ENCODE measurements around the gene SLC7A7.
"Not testable (repeated sequence)": the region's sequence is repeated elsewhere in the genome, so short reads cannot be mapped to it uniquely, and the experiment has no call there.

SLC7A7 gene

GRCh38 chr14:22766457-22767322 is 48.5 kb downstream of the SLC7A7 start, which contains the start of gene OXA1L:
OXA1L (plus strand) TSS chr14:22766688; CDS start chr14:22766702, 14 bp downstream.
- Histone ChIP-seq H3K9ac (ENCODE audit: low read depth, low read length) (peak within 1 kb of the TSS; percentile 97), H3K36me3 (ENCODE audit: control insufficient read depth, insufficient read depth, low read length) (peaks cover 41% of the 10 kb centered on the region), H3K9me3 (ENCODE audit: control insufficient read depth, insufficient read depth, low read length) (no peaks in the 10 kb centered on the region), H3K27ac (ENCODE audit: low read depth, low read length) (peak within 1 kb of the TSS; percentile 86), H3K4me1 (ENCODE audit: control insufficient read depth, insufficient read depth, low read length) (peaks cover 8% of the 10 kb centered on the region), H3K4me3 (ENCODE audit: low read depth, low read length) (peak within 1 kb of the TSS; percentile 93), H3K27me3 (ENCODE audit: control insufficient read depth, insufficient read depth, low read length) (no peaks in the 10 kb centered on the region)

GRCh38 chr14:22764382-22764781 is 50.9 kb downstream of the SLC7A7 start:
- peaks cover 18% of the 10 kb centered on the region for H3K36me3 ChIP-seq (ENCODE audit: control insufficient read depth, insufficient read depth, low read length)
- H3K27me3 ChIP-seq (ENCODE audit: control insufficient read depth, insufficient read depth, low read length): no peaks in the 10 kb centered on the region
- no peak overlapping the region for H3K4me3 ChIP-seq (ENCODE audit: low read depth, low read length)
- H3K9me3 ChIP-seq (ENCODE audit: control insufficient read depth, insufficient read depth, low read length): no peaks in the 10 kb centered on the region
- H3K27ac ChIP-seq (ENCODE audit: low read depth, low read length): no peak overlapping the region
- H3K9ac ChIP-seq (ENCODE audit: low read depth, low read length): no peak overlapping the region
- peaks cover 8% of the 10 kb centered on the region for H3K4me1 ChIP-seq (ENCODE audit: control insufficient read depth, insufficient read depth, low read length)

GRCh38 chr14:22761734-22762133 is 53.5 kb downstream of the SLC7A7 start:
- Histone ChIP-seq H3K9me3 (ENCODE audit: control insufficient read depth, insufficient read depth, low read length) (no peaks in the 10 kb centered on the region), H3K27ac (ENCODE audit: low read depth, low read length) (no peak overlapping the region), H3K9ac (ENCODE audit: low read depth, low read length) (no peak overlapping the region), H3K4me1 (ENCODE audit: control insufficient read depth, insufficient read depth, low read length) (peaks cover 4% of the 10 kb centered on the region; the same call in 1 of the 2 replicates), H3K4me3 (ENCODE audit: low read depth, low read length) (no peak overlapping the region), H3K27me3 (ENCODE audit: control insufficient read depth, insufficient read depth, low read length) (no peaks in the 10 kb centered on the region), H3K36me3 (ENCODE audit: control insufficient read depth, insufficient read depth, low read length) (no peaks in the 10 kb centered on the region)

GRCh38 chr14:22757972-22758650 is 57.1 kb downstream of the SLC7A7 start:
- not testable (repeated sequence) for H3K4me1 ChIP-seq (ENCODE audit: control insufficient read depth, insufficient read depth, low read length); H3K9ac ChIP-seq (ENCODE audit: low read depth, low read length); H3K9me3 ChIP-seq (ENCODE audit: control insufficient read depth, insufficient read depth, low read length); H3K27me3 ChIP-seq (ENCODE audit: control insufficient read depth, insufficient read depth, low read length); H3K36me3 ChIP-seq (ENCODE audit: control insufficient read depth, insufficient read depth, low read length); H3K27ac ChIP-seq (ENCODE audit: low read depth, low read length); H3K4me3 ChIP-seq (ENCODE audit: low read depth, low read length)

GRCh38 chr14:22753586-22753985 is 61.6 kb downstream of the SLC7A7 start:
- Histone ChIP-seq H3K9me3 (ENCODE audit: control insufficient read depth, insufficient read depth, low read length) (no peaks in the 10 kb centered on the region), H3K27me3 (ENCODE audit: control insufficient read depth, insufficient read depth, low read length) (no peaks in the 10 kb centered on the region), H3K27ac (ENCODE audit: low read depth, low read length) (no peak overlapping the region), H3K4me1 (ENCODE audit: control insufficient read depth, insufficient read depth, low read length) (no peaks in the 10 kb centered on the region), H3K36me3 (ENCODE audit: control insufficient read depth, insufficient read depth, low read length) (no peaks in the 10 kb centered on the region), H3K4me3 (ENCODE audit: low read depth, low read length) (no peak overlapping the region), H3K9ac (ENCODE audit: low read depth, low read length) (no peak overlapping the region)

- Histone ChIP-seq H3K9me3 (ENCODE audit: control insufficient read depth, insufficient read depth, low read length) (no peaks in the 10 kb centered on the region), H3K27ac (ENCODE audit: low read depth, low read length) (no peak overlapping the region), H3K9ac (ENCODE audit: low read depth, low read length) (no peak overlapping the region), H3K27me3 (ENCODE audit: control insufficient read depth, insufficient read depth, low read length) (no peaks in the 10 kb centered on the region), H3K4me1 (ENCODE audit: control insufficient read depth, insufficient read depth, low read length) (no peaks in the 10 kb centered on the region), H3K4me3 (ENCODE audit: low read depth, low read length) (no peak overlapping the region), H3K36me3 (ENCODE audit: control insufficient read depth, insufficient read depth, low read length) (no peaks in the 10 kb centered on the region)
These were observed 62.8 kb downstream of the SLC7A7 start for GRCh38 chr14:22752422-22752821.

- no peaks in the 10 kb centered on the region for H3K9me3 ChIP-seq (ENCODE audit: control insufficient read depth, insufficient read depth, low read length)
- H3K4me3 ChIP-seq (ENCODE audit: low read depth, low read length): no peak overlapping the region
- no peak overlapping the region for H3K9ac ChIP-seq (ENCODE audit: low read depth, low read length)
- H3K27ac ChIP-seq (ENCODE audit: low read depth, low read length): no peak overlapping the region
- H3K4me1 ChIP-seq (ENCODE audit: control insufficient read depth, insufficient read depth, low read length): no peaks in the 10 kb centered on the region
- no peaks in the 10 kb centered on the region for H3K36me3 ChIP-seq (ENCODE audit: control insufficient read depth, insufficient read depth, low read length)
- no peaks in the 10 kb centered on the region for H3K27me3 ChIP-seq (ENCODE audit: control insufficient read depth, insufficient read depth, low read length)
These were observed 66.6 kb downstream of the SLC7A7 start for GRCh38 chr14:22748631-22749068.

GRCh38 chr14:22748206-22748605 is 67.0 kb downstream of the SLC7A7 start:
- no peaks in the 10 kb centered on the region for H3K4me1 ChIP-seq (ENCODE audit: control insufficient read depth, insufficient read depth, low read length)
- H3K36me3 ChIP-seq (ENCODE audit: control insufficient read depth, insufficient read depth, low read length): no peaks in the 10 kb centered on the region
- no peaks in the 10 kb centered on the region for H3K27me3 ChIP-seq (ENCODE audit: control insufficient read depth, insufficient read depth, low read length)
- H3K27ac ChIP-seq (ENCODE audit: low read depth, low read length): no peak overlapping the region
- H3K9me3 ChIP-seq (ENCODE audit: control insufficient read depth, insufficient read depth, low read length): no peaks in the 10 kb centered on the region
- no peak overlapping the region for H3K4me3 ChIP-seq (ENCODE audit: low read depth, low read length)
- H3K9ac ChIP-seq (ENCODE audit: low read depth, low read length): no peak overlapping the region

- Histone ChIP-seq H3K9me3 (ENCODE audit: control insufficient read depth, insufficient read depth, low read length) (no peaks in the 10 kb centered on the region), H3K36me3 (ENCODE audit: control insufficient read depth, insufficient read depth, low read length) (no peaks in the 10 kb centered on the region), H3K27me3 (ENCODE audit: control insufficient read depth, insufficient read depth, low read length) (no peaks in the 10 kb centered on the region), H3K4me1 (ENCODE audit: control insufficient read depth, insufficient read depth, low read length) (no peaks in the 10 kb centered on the region), H3K9ac (ENCODE audit: low read depth, low read length) (no peak overlapping the region), H3K27ac (ENCODE audit: low read depth, low read length) (no peak overlapping the region), H3K4me3 (ENCODE audit: low read depth, low read length) (no peak overlapping the region)
These were observed 67.5 kb downstream of the SLC7A7 start for GRCh38 chr14:22747769-22748168.

GRCh38 chr14:22740020-22740419 is 75.2 kb downstream of the SLC7A7 start:
- peak overlapping the region; percentile 35 for H3K27ac ChIP-seq (ENCODE audit: low read depth, low read length)

GRCh38 chr14:22739423-22739822 is 75.8 kb downstream of the SLC7A7 start:
- Histone ChIP-seq H3K4me3 (ENCODE audit: low read depth, low read length) (no peak overlapping the region), H3K9me3 (ENCODE audit: control insufficient read depth, insufficient read depth, low read length) (0 out of 2 replicates have a peak, but pooled peaks cover 4% of the 10 kb centered on the region), H3K27me3 (ENCODE audit: control insufficient read depth, insufficient read depth, low read length) (no peaks in the 10 kb centered on the region), H3K9ac (ENCODE audit: low read depth, low read length) (no peak overlapping the region), H3K27ac (ENCODE audit: low read depth, low read length) (peak overlapping the region; percentile 35), H3K4me1 (ENCODE audit: control insufficient read depth, insufficient read depth, low read length) (no peaks in the 10 kb centered on the region), H3K36me3 (ENCODE audit: control insufficient read depth, insufficient read depth, low read length) (no peaks in the 10 kb centered on the region)

More at GRCh38 chr14:22740020-22740419, 75.2 kb downstream of the SLC7A7 start:
- H3K9me3 ChIP-seq (ENCODE audit: control insufficient read depth, insufficient read depth, low read length): 0 out of 2 replicates have a peak, but pooled peaks cover 4% of the 10 kb centered on the region
- H3K27me3 ChIP-seq (ENCODE audit: control insufficient read depth, insufficient read depth, low read length): no peaks in the 10 kb centered on the region
- H3K36me3 ChIP-seq (ENCODE audit: control insufficient read depth, insufficient read depth, low read length): no peaks in the 10 kb centered on the region
- H3K9ac ChIP-seq (ENCODE audit: low read depth, low read length): no peak overlapping the region
- no peak overlapping the region for H3K4me3 ChIP-seq (ENCODE audit: low read depth, low read length)
- no peaks in the 10 kb centered on the region for H3K4me1 ChIP-seq (ENCODE audit: control insufficient read depth, insufficient read depth, low read length)
